Caco-2 (cell line): ENCODE measurements around the gene KIDINS220. TPM values are rescaled to one million over a fixed set of nuclear protein-coding genes. Genes with fewer than 3 reads are reported as not detected.

ENCODE experiments used
- BruUV-seq: library from RNA; stranded (reverse); fragments of 400-500 nt; replicated peaks from 2 replicates; lab custom pipeline; 2021; lab: Mats Ljungman, UMichigan
- CTCF ChIA-PET: fragments of 300-600 bp; sonication (Branson Sonifier 250); formaldehyde crosslinking; loops from one replicate; lab custom pipeline; 2022; ENCODE audit warnings: antibody characterized with exemption; lab: Charles Lee
- POLR2A ChIA-PET: fragments of 300-600 bp; sonication (Branson Sonifier 250); formaldehyde crosslinking; loops from one replicate; lab custom pipeline; 2022; ENCODE audit warnings: antibody characterized with exemption; lab: Charles Lee
- DNase-seq, 2 experiments: peaks; one replicate each; pipeline versions ENCODE4 v3.0.0 to v3.0.0-alpha.2; 2020 to 2022
- H3K27me3 ChIP-seq: replicated peaks from 2 replicates; pipeline ENCODE4 v1.6.0; 2011; ENCODE audit warnings: low read length; ENCODE audit not compliant: control insufficient read depth, insufficient read depth
- H3K36me3 ChIP-seq: 2 replicates; pipeline ENCODE4 v1.5.1; 2011; ENCODE audit warnings: low read length; ENCODE audit not compliant: control insufficient read depth, insufficient read depth
- H3K4me1 ChIP-seq: fragments of 250-450 bp; sonication (Bioruptor Pico); 2 replicates; pipeline ENCODE4 v1.5.1; 2020; ENCODE audit warnings: mild to moderate bottlenecking
- H3K4me3 ChIP-seq: 2 replicates; pipeline ENCODE4 v1.5.1; 2011; ENCODE audit warnings: low read depth, mild to moderate bottlenecking, control low read depth, low read length
- H3K9me3 ChIP-seq: fragments of 250-450 bp; sonication (Bioruptor Pico); 2 replicates; pipeline ENCODE4 v1.5.1; 2020; ENCODE audit warnings: mild to moderate bottlenecking, moderate library complexity
- H3K27ac Mint-ChIP-seq: one replicate; pipeline ENCODE4 v1.8.0; 2022; ENCODE audit warnings: mixed read lengths; ENCODE audit not compliant: unreplicated experiment
- H3K27me3 Mint-ChIP-seq: one replicate; pipeline ENCODE4 v1.8.0; 2022; ENCODE audit warnings: mixed read lengths; ENCODE audit not compliant: insufficient read depth, unreplicated experiment
- H3K36me3 Mint-ChIP-seq: one replicate; pipeline ENCODE4 v1.8.0; 2022; ENCODE audit warnings: mild to moderate bottlenecking, mixed read lengths; ENCODE audit not compliant: insufficient read depth, unreplicated experiment
- H3K4me1 Mint-ChIP-seq: one replicate; pipeline ENCODE4 v1.8.0; 2022; ENCODE audit warnings: low read depth, mixed read lengths; ENCODE audit not compliant: unreplicated experiment
- H3K4me3 Mint-ChIP-seq: one replicate; pipeline ENCODE4 v1.8.0; 2022; ENCODE audit warnings: mild to moderate bottlenecking, moderate library complexity, mixed read lengths; ENCODE audit not compliant: unreplicated experiment
- H3K9me3 Mint-ChIP-seq: one replicate; pipeline ENCODE4 v1.8.0; 2022; ENCODE audit warnings: mixed read lengths; ENCODE audit not compliant: unreplicated experiment
- CTCF ChIP-seq, 2 experiments: fragments of 200-600 bp in 1 of 2; IDR thresholded peaks; 1 replicate in 1 of 2; 2 replicates in 1 of 2; pipeline versions ENCODE4 v1.5.1 to v1.8.0; 2011 to 2022; ENCODE audit warnings: antibody characterized with exemption in 1 of 2, control low read depth in 1 of 2, inconsistent platforms in 1 of 2, low read depth in 1 of 2, low read length in 1 of 2, mild to moderate bottlenecking in 1 of 2, moderate library complexity in 1 of 2; ENCODE audit not compliant: insufficient read depth in 1 of 2, severe bottlenecking in 1 of 2, unreplicated experiment in 1 of 2
- intact Hi-C: fragments of 100-400 bp; cut with micrococcal nuclease; formaldehyde crosslinking; loops from one replicate; pipeline ENCODE4 v1.10.0; 2022; ENCODE audit not compliant: unreplicated experiment
- total RNA-seq: library from RNA; stranded (reverse); gene quantifications from 2 replicates; pipeline ENCODE4 v1.2.3, GENCODE V29; 2022

Gene KIDINS220
- total RNA-seq, 1 experiment from 2014 or later = 32.8 TPM

DNA sequence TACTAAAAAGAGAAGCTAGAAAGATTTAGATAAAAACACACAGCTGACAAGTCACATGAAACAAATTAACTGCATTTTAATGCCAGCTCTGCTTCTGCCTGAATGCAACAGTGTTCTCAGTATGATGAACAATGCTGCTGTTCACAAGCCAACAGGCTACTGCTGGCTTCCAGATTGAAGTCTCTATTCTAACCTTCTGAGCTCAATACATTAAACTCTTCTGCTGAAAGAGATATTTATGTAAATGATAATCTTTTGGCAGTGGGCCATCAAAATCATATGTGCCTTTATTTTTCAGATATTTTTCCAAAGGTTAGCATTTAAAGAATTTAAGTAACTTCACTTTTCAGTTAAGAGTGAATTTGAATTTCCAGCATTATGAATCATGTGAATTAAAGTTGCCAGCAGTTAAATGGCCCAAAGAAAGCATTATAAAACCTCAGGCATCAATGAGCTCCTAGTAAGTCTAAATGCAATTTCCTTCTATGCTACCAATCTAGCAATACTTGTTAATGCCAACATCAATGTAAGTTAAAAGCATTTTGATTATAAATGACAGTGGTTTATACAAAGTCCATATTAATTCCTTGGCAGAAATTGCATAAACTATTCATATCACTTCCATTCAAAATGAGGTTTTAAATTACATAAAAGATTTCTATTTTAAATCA is 83.2 kb downstream of the KIDINS220 start:
- H3K36me3 Mint-ChIP-seq = peaks cover 6% of the 10 kb centered on the region
- H3K9me3 Mint-ChIP-seq = peaks cover 11% of the 10 kb centered on the region
- no peaks in the 10 kb centered on the region for H3K27me3 Mint-ChIP-seq
- Histone ChIP-seq H3K4me1 (no peaks in the 10 kb centered on the region), H3K27me3 (no peaks in the 10 kb centered on the region), H3K36me3 (no peaks in the 10 kb centered on the region; the same call in 1 of the 2 replicates), H3K9me3 (0 out of 2 replicates have a peak, but pooled peaks cover 7% of the 10 kb centered on the region), H3K4me3 (no peak overlapping the region)
- no TSS peak for BruUV-seq
- POLR2A ChIA-PET = no interaction called here
- intact Hi-C loops = no loop called here
- TF ChIP-seq CTCF (IDR thresholded peaks at IDR 0.05; ENCODE audit: insufficient read depth in 1 of 2, low read depth in 1 of 2, low read length in 1 of 2, severe bottlenecking in 1 of 2, unreplicated experiment in 1 of 2) = no peak
- no peak for DNase-seq
- no peaks in the 10 kb centered on the region for H3K4me1 Mint-ChIP-seq
- H3K4me3 Mint-ChIP-seq = no peak overlapping the region
- CTCF ChIA-PET = interaction anchor here (0.6 kb wide), 1 partner anchor 19 kb away, joined by 3 read pairs; no protein-coding TSS in a partner anchor
- no peak overlapping the region for H3K27ac Mint-ChIP-seq

GRCh38 chr2:8753609-8754008 is 83.8 kb downstream of the KIDINS220 start:
- no peak for DNase-seq
- H3K9me3 ChIP-seq = 0 out of 2 replicates have a peak, but pooled peaks cover 7% of the 10 kb centered on the region
- ChIA-PET POLR2A (no interaction called here), CTCF (no interaction called here)
- TF ChIP-seq CTCF (IDR thresholded peaks at IDR 0.05; ENCODE audit: insufficient read depth in 1 of 2, low read depth in 1 of 2, low read length in 1 of 2, severe bottlenecking in 1 of 2, unreplicated experiment in 1 of 2) = no peak
- H3K27me3 ChIP-seq = no peaks in the 10 kb centered on the region
- no peaks in the 10 kb centered on the region for H3K4me1 ChIP-seq
- no peak overlapping the region for H3K27ac Mint-ChIP-seq
- no TSS peak for BruUV-seq
- H3K36me3 ChIP-seq = no peaks in the 10 kb centered on the region; the same call in 1 of the 2 replicates
- H3K4me3 ChIP-seq = no peak overlapping the region
- H3K9me3 Mint-ChIP-seq = peaks cover 7% of the 10 kb centered on the region
- H3K27me3 Mint-ChIP-seq = no peaks in the 10 kb centered on the region
- H3K4me1 Mint-ChIP-seq = no peaks in the 10 kb centered on the region
- peaks cover 1% of the 10 kb centered on the region for H3K36me3 Mint-ChIP-seq
- intact Hi-C loops = no loop called here
- no peak overlapping the region for H3K4me3 Mint-ChIP-seq

GRCh38 chr2:8752385-8752784 is 85.0 kb downstream of the KIDINS220 start:
- Histone ChIP-seq H3K36me3 (no peaks in the 10 kb centered on the region; the same call in 1 of the 2 replicates), H3K4me3 (no peak overlapping the region), H3K9me3 (0 out of 2 replicates have a peak, but pooled peaks cover 7% of the 10 kb centered on the region), H3K27me3 (no peaks in the 10 kb centered on the region), H3K4me1 (no peaks in the 10 kb centered on the region)
- H3K36me3 Mint-ChIP-seq = no peaks in the 10 kb centered on the region
- no peak overlapping the region for H3K4me3 Mint-ChIP-seq
- intact Hi-C loops = no loop called here
- DNase-seq = no peak
- no peaks in the 10 kb centered on the region for H3K9me3 Mint-ChIP-seq
- no peaks in the 10 kb centered on the region for H3K27me3 Mint-ChIP-seq
- no peak for TF ChIP-seq CTCF (IDR thresholded peaks at IDR 0.05; ENCODE audit: insufficient read depth in 1 of 2, low read depth in 1 of 2, low read length in 1 of 2, severe bottlenecking in 1 of 2, unreplicated experiment in 1 of 2)
- no peaks in the 10 kb centered on the region for H3K4me1 Mint-ChIP-seq
- ChIA-PET CTCF (no interaction called here), POLR2A (no interaction called here)
- no TSS peak for BruUV-seq
- H3K27ac Mint-ChIP-seq = no peak overlapping the region
